ENCODE results near the gene CDH8.

Gene CDH8

DNA sequence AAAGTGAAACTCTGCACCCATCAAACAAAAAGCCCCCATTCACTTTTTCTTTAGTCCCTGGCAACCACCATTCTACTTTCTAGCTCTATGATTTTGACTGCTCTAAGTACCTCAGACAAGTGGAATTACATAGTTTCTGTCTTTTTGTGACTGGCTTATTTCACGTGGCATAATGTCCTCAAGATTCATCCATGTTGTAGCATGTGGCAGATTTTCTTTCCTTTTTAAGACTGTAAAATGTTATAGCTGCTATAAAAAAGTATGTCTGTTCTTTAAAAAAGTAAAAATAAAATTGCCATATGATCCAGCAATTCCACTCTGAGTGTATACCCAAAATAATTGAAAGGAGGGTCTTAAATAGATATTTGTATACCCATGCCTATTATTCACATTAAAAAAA is 429.7 kb downstream of the CDH8 start:
- no peak for DNase-seq
- in situ Hi-C loops (cut with HindIII; ENCODE audit: low pct_ligation_motif_present, low pct_unique_long_range_greater_than_20kb, low sequenced_read_pairs) = no loop called here
